ENCODE data around the gene RBM47.

RBM47 gene

DNA sequence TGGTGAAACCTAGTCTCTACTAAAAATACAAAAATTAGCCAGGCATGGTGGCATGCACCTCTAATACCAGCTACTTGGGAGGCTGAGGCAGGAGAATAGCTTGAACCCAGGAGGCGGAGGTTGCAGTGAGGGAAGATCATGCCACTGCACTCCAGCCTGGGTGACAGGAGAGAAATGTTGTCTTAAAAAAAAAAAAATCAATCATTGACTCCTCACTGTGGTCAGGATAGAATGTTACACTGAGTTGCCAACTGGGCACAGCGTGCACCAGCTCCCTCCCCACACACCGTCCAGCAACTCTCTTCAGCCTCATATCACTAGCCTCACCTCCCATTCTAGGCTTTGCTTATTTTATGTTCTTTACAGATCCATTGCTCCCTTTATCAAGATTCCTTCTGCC is 215.0 kb downstream of the RBM47 start:
- no peak for TF ChIP-seq RAD21 (IDR thresholded peaks at IDR 0.05; ENCODE audit: low read depth)
- no peak for TF ChIP-seq NFIC (IDR thresholded peaks at IDR 0.05)

DNA sequence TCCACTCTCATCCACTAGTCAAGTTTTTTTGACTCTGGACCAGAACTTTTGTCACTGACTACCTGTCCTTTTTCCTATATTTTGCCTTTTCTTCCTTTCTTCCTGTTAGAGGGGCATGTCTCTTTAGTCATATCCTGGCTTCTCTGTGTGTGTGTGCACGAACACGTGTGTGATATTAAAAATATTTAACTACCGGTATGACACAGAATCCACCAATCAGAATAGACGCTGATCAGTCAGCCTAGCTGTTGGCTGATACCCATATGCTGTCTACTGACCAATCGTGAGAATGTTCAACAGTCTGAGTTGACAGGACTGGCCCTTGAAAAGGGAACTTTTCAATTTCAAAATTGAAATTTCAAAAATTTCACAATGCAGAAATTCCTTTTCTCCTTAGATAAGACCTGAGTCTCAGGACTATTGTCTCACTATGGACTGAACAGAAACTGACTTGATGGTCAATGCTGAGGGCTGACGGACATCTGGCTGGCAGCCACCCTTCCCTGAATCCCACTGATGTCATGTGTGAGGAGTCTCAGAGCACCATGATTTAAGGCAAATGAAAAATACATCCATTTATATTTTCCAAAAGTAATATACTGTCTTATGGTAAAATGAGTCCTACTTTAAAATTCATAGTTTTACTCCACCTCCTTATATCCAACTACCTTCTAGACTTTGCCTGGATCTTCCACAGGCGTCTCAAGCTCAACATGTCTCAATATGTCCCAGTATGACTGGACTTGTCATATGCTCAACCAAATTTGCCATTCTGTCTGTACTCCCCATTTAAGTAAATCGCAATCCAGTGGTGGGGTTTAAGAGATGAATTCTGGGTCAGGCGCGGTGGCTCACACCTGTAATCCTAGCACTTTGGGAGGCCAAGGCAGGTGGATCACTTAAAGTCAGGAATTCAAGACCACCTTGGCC is 216.5 kb downstream of the RBM47 start:
- TF ChIP-seq CEBPB (IDR thresholded peaks at IDR 0.05) (no peak), FOXM1 (IDR thresholded peaks at IDR 0.05; ENCODE audit: borderline replicate concordance, low read depth) (no peak), TAF1 (IDR thresholded peaks at IDR 0.05; ENCODE audit: low read depth) (no peak), REST (IDR thresholded peaks at IDR 0.05; ENCODE audit: low read depth) (no peak), MAX (IDR thresholded peaks at IDR 0.05) (no peak), RAD21 (IDR thresholded peaks at IDR 0.05; ENCODE audit: low read depth) (no peak), EP300 (IDR thresholded peaks at IDR 0.05; ENCODE audit: borderline replicate concordance) (no peak), TCF12 (IDR thresholded peaks at IDR 0.05; ENCODE audit: low read depth) (no peak), CREB1 (IDR thresholded peaks at IDR 0.05; ENCODE audit: low read depth) (no peak), EGR1 (IDR thresholded peaks at IDR 0.05) (no peak), NFIC (IDR thresholded peaks at IDR 0.05) (no peak), TEAD4 (IDR thresholded peaks at IDR 0.05) (no peak), ZBTB7A (IDR thresholded peaks at IDR 0.05; ENCODE audit: low read depth) (no peak)
- TF ChIP-seq, protein P1, sequence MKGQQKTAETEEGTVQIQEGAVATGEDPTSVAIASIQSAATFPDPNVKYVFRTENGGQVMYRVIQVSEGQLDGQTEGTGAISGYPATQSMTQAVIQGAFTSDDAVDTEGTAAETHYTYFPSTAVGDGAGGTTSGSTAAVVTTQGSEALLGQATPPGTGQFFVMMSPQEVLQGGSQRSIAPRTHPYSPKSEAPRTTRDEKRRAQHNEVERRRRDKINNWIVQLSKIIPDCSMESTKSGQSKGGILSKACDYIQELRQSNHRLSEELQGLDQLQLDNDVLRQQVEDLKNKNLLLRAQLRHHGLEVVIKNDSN (IDR thresholded peaks at IDR 0.05) = no peak

DNA sequence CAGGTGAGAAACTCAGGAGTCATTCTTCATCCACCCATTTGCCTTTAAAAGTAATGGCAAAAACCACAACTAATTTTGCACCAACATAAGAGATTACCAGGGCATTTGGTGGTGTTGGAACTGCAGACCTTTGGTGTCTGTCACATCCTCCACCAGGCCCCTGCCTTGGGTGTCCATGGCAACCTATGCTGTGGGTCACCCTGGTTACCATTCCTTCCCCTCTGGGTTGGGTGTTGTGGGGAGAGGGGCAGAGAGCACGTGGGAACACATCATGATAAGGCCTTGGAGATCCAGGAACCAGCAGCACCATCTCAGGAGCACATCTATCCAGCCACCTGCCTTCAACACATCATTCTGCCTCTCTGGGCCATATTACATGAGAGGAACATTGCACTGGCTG is 217.3 kb downstream of the RBM47 start:
- TF ChIP-seq TAF1 (IDR thresholded peaks at IDR 0.05; ENCODE audit: low read depth) (no peak), YY1 (IDR thresholded peaks at IDR 0.05; ENCODE audit: low read depth) (no peak), CREB1 (IDR thresholded peaks at IDR 0.05; ENCODE audit: low read depth) (no peak)

DNA sequence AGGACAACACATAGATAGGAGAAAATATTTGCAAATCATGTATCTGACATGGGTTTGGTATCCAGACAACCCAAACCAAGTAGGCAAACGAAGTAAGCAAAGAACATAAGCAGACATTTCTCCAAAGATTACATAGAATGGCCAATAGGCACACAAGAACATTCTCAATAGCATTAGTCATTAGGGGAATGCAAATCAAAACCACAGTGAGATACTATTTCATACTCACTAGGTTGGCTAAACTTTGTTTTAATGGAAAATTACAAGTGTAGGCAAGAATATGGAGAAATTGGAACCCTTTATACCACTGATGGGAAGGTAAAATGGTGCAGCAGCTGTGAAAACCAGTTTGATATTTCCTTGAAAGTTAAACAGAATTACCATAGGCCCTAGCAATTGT is 219.8 kb downstream of the RBM47 start:
- TF ChIP-seq FOXM1 (IDR thresholded peaks at IDR 0.05; ENCODE audit: borderline replicate concordance, low read depth) = no peak
- no peak for TF ChIP-seq NFIC (IDR thresholded peaks at IDR 0.05)
- TF ChIP-seq TCF12 (IDR thresholded peaks at IDR 0.05; ENCODE audit: low read depth) = no peak
- no peak for TF ChIP-seq TEAD4 (IDR thresholded peaks at IDR 0.05)
- no peak for TF ChIP-seq MAX (IDR thresholded peaks at IDR 0.05)
- no peak for TF ChIP-seq YY1 (IDR thresholded peaks at IDR 0.05; ENCODE audit: low read depth)
- no peak for TF ChIP-seq CREB1 (IDR thresholded peaks at IDR 0.05; ENCODE audit: low read depth)
- TF ChIP-seq RAD21 (IDR thresholded peaks at IDR 0.05; ENCODE audit: low read depth) = no peak
- no peak for TF ChIP-seq REST (IDR thresholded peaks at IDR 0.05; ENCODE audit: low read depth)
- no peak for TF ChIP-seq TAF1 (IDR thresholded peaks at IDR 0.05; ENCODE audit: low read depth)
- TF ChIP-seq CEBPB (IDR thresholded peaks at IDR 0.05) = no peak
- TF ChIP-seq EP300 (IDR thresholded peaks at IDR 0.05; ENCODE audit: borderline replicate concordance) = no peak
- no peak for TF ChIP-seq ZBTB7A (IDR thresholded peaks at IDR 0.05; ENCODE audit: low read depth)
- TF ChIP-seq, protein P1 (IDR thresholded peaks at IDR 0.05) = no peak

DNA sequence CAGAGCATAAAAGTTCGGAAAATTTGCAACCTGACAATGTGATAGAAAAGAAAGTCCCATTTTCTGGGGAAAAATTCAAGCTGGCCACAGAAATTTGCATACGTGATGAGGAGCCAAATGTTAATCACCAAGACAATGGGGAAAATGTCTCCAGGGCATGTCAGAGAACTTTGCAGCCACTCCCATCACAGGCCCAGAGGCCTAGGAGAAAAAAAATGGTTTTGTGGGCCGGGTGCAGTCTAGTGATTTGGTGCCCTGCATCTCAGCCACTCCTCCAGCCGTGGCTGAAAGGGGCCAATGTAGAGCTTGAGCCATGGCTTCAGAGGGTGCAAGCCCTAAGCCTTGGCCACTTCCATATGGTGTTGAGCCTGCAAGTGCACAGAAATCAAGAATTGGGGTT is 223.3 kb downstream of the RBM47 start:
- TF ChIP-seq CEBPB (IDR thresholded peaks at IDR 0.05) = no peak
- no peak for TF ChIP-seq MAX (IDR thresholded peaks at IDR 0.05)
- TF ChIP-seq REST (IDR thresholded peaks at IDR 0.05; ENCODE audit: low read depth) = no peak
- no peak for TF ChIP-seq TAF1 (IDR thresholded peaks at IDR 0.05; ENCODE audit: low read depth)
- no peak for TF ChIP-seq YY1 (IDR thresholded peaks at IDR 0.05; ENCODE audit: low read depth)
- TF ChIP-seq ZBTB7A (IDR thresholded peaks at IDR 0.05; ENCODE audit: low read depth) = no peak
- TF ChIP-seq TCF12 (IDR thresholded peaks at IDR 0.05; ENCODE audit: low read depth) = no peak
